HG03103 (cell line): ENCODE data around the gene SLC38A3.
"Not testable (repeated sequence)": the region's sequence is repeated elsewhere in the genome, so short reads cannot be mapped to it uniquely, and the experiment has no call there.

Source experiments
- ATAC-seq: cut with Tn5 transposase; IDR thresholded peaks from one replicate; pipeline ENCODE4 v1.9.1; 2021; ENCODE audit warnings: low read depth; ENCODE audit not compliant: unreplicated experiment

The SLC38A3 gene

GRCh38 chr3:50208677-50209344 is 3.7 kb downstream of the SLC38A3 start:
- no peak for ATAC-seq

GRCh38 chr3:50210176-50210509 is 5.1 kb downstream of the SLC38A3 start:
- ATAC-seq: no peak

DNA sequence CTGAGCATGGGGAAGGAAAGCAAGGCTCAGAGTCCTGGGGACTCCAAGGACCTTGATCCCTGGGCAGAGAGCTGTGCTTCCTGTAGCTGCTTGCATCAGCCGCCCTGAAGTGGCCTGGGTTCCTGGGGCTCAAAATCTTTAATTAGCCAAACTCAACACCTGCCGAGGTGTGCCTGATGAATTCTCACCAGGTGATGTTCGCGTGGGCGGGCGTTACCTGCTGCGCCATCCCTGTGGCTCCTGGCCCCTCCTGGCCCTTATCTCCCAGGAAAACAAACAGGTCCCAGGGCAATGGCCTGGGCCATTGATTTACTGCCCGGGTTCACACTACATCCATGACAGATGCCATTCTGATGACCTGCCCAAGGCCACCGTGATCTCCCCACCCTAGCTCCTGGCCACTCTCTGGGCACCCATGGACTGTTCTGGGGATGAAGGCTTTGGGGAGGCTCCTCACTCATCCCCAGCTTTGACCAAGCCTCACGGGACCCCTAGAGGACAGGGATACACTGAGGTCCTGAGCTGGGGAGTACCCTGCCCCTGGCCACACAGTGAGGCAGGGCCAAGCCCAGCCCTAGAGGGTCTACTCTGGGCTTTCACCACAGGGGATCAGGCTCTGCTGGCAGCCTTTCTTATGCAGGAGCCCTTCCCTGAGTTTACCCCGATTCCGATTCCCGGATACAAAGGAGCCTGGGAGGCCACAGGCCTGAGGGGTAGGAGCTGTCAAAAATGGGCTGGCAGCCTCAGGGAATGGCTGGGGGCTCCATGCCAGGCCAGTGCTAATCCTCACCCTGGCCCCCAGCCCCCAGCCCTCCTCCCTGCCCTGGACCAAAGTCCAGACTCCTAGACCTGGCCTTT is 5.7 kb downstream of the SLC38A3 start:
- no peak for ATAC-seq

- not testable (repeated sequence) for ATAC-seq
These were observed 6.3 kb downstream of the SLC38A3 start for GRCh38 chr3:50211368-50211717.

- ATAC-seq: no peak
These were observed 6.9 kb downstream of the SLC38A3 start for GRCh38 chr3:50211930-50212329.

DNA sequence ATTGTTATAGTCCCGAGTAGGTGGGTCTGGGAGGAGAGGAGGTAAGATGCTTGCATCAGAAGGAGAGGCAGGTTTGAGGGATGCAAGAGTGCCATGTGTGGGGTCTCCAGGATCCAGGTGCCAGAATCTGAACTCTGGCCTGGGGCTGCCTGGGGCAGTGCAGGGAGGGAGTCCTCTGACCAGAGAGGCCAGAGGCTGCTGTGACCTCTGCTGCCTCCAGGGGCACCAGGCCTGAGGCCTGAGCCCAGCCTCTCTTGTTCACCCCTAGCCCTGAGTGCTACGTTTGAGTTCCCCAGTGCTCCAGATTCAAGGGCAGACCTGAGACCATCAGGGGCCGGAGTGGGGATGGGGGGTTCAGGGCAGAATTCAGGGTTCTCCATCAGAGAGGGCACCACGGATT is 7.4 kb downstream of the SLC38A3 start:
- ATAC-seq: no peak

- ATAC-seq: no peak
These were observed 7.9 kb downstream of the SLC38A3 start for GRCh38 chr3:50212971-50213370.

DNA sequence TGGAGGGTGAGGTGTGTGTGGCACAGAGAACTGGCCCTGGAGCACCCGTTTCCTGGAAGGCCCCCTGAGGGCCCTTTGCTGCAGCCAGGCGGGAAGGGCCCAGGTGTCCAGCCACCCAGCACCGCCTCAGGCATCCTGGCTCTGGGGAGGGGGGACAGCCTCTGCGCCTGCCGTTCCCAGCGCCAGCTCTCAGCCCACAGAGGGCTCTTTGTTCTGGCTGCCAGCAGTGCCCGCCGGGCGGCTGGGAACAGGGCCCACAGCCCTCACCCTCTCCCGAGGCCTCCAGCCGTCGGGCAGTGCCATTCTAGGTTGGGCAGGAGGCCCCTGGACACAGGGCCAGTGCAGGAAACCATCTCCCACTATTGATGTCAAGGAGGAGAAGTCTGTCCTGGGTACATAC is 8.3 kb downstream of the SLC38A3 start:
- no peak for ATAC-seq

GRCh38 chr3:50214824-50215223 is 9.8 kb downstream of the SLC38A3 start:
- ATAC-seq: no peak

- no peak for ATAC-seq
These were observed 10.5 kb downstream of the SLC38A3 start for GRCh38 chr3:50215529-50215928.

DNA sequence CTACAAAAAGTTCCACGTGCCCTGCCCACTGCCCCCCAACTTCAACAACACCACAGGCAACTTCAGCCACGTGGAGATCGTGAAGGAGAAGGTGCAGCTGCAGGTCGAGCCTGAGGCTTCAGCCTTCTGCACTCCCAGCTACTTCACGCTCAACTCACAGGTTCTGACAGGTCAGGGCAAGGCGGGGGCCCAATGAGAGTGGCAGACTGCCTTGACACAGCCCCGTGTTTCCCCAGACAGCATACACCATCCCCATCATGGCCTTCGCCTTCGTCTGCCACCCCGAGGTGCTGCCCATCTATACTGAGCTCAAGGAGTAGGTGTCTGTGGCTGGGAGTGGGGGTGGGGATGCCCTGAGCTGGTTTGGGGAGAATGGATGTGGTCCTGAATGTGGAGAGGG is 12.6 kb downstream of the SLC38A3 start:
- no peak for ATAC-seq

GRCh38 chr3:50218448-50218847 is 13.4 kb downstream of the SLC38A3 start:
- no peak for ATAC-seq

DNA sequence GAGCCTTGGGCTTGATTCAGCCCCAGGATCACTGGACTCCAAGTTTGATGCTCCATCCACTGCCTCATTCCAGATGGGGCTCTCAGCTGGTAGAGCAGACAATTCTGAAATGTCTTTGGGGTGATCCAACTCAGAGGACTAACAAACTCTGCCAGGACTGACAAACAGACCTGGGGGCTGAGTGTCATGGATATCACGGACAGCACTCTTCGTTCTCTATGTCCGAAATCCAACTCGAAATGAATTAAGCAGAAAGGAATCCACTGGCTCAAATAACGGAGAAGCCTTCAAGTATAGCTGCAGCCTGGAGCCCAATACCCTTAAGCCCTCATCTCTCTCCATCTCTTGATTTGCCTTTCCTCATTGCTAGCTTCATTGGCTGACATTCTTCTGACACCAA is 14.2 kb downstream of the SLC38A3 start:
- no peak for ATAC-seq

GRCh38 chr3:50220109-50220508 is 15.0 kb downstream of the SLC38A3 start:
- ATAC-seq: no peak

DNA sequence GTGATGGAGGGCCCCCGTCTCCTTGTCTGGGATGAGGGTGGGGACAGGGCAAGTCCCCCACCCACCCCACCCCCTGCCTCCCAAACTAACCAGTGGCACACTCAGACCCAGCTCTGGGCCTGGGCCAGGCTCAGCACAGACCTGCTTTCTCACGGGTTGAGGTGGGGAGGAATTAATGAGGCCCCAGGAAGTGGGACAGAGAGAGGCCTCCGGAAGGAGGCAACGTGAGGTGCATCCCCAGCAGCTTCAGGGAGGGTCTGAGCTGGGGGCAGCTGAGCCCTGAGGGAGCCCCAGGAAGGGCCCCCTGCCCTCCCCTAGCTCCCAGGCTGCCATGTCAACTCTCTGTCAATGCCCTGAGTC is 16.0 kb downstream of the SLC38A3 start:
- no peak for ATAC-seq

DNA sequence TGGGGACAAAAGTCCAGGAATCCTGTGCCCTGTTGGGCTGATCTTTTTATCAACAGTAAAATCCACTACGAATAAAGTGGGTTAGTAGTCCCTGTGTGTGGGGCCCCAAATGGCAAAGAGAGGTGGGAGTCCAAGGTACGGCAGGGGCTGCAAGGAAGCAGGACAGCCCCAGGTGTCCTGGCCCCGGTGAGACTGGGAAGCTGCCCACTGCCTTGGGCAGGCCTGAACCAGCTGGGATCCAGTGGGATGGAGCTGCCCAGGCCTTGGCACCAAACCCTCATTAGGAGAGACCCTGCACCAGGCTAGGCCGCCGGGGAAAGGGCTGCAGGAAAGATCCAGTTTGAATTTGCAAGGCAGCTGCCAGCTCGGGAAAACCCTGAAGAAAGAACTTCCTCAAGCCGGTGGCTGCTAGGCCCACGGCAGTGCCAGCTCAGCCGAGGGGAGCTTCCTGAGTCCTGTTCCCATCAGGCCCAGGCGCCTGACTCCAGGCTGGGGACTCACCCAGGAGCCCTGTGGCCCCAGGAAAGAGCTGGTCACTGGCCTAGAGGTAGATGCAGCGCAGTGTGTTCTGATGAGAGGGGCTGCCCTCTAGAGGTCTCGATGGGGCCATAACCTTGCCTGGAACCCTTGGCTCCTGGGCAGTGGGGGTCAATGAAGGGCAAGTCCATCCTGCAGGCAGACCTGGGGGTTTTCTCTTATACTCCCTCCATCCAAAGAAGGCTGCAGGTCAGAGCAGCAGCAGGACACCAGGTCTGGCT is 16.5 kb downstream of the SLC38A3 start:
- no peak for ATAC-seq

- ATAC-seq: no peak
These were observed 17.1 kb downstream of the SLC38A3 start for GRCh38 chr3:50222169-50222528.

DNA sequence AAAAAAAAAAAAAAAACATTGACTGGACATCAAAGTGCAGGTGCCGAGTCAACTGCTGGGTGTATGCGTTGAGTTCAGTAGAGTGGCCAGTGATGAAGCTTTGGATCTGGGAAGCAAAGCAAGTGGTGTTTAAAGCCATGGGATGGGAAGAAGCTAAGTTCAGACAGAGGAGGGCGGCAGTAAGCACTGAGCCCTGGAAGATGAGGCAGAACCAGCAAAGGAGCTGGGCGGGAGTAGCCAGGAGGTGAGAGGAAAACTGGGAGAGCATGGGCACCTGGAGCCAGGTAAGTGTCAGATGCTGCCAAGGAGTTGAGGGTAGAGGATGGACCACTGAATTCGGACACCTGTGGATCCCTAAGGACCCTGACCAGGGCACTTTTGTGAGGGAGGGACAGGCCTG is 19.6 kb downstream of the SLC38A3 start:
- ATAC-seq: no peak

DNA sequence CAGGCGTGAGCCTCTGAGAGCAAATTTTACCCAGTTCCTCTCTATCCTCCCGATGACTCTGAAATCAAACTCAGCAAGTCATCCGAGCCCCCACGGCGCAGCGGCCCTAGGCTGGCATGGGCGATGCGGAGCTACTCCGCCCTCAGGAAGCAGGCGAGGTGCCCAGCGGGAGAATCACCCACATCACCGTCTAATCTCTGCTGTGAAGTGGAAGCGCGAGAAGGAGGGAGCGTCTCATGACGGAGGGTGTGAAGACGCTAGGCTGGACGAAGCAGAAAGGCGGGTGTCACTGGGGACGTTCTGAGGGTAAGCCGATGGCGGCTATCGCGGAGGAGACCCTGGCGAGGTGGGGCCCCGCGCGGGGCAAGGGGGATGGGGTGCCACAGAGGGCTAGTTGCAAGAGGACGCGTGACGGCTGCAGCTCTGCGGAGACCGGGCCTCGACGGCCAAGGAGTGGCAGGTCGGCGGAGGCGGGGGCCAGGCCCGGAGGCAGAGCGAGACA is 21.9 kb downstream of the SLC38A3 start:
- ATAC-seq: peak; percentile 5

GRCh38 chr3:50227390-50228183 is 22.5 kb downstream of the SLC38A3 start:
- peak; percentile 75 for ATAC-seq
